HPDE6-E6E7 (cell line): Measurements from ENCODE around the gene SLC16A5.
"Not testable (repeated sequence)": the region's sequence is repeated elsewhere in the genome, so short reads cannot be mapped to it uniquely, and the experiment has no call there.

Source experiments
- DNase-seq: peaks from one replicate; pipeline ENCODE4 v3.0.0; 2011; ENCODE audit warnings: missing footprints; ENCODE audit errors: extremely low spot score

SLC16A5 gene

DNA sequence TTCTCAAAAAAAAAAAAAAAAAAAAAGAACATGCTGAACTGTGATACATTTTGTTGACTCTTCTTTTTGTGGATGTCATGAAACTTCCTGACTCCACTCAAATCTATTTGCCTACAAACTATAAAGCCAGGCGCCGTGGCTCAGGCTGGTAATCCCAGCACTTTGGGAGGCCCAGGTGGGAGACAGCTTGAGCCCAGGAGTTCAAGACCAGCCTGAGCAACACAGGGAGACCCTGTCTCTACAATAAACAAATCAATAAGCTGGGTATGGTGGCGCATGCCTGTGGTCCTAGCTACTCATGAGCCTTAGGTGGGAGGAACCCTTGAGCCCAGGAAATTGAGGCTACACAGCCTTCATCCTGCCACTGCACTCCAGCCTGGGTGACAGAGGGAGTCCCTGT, 45.2 kb downstream of the SLC16A5 start:
- no peak for DNase-seq

DNA sequence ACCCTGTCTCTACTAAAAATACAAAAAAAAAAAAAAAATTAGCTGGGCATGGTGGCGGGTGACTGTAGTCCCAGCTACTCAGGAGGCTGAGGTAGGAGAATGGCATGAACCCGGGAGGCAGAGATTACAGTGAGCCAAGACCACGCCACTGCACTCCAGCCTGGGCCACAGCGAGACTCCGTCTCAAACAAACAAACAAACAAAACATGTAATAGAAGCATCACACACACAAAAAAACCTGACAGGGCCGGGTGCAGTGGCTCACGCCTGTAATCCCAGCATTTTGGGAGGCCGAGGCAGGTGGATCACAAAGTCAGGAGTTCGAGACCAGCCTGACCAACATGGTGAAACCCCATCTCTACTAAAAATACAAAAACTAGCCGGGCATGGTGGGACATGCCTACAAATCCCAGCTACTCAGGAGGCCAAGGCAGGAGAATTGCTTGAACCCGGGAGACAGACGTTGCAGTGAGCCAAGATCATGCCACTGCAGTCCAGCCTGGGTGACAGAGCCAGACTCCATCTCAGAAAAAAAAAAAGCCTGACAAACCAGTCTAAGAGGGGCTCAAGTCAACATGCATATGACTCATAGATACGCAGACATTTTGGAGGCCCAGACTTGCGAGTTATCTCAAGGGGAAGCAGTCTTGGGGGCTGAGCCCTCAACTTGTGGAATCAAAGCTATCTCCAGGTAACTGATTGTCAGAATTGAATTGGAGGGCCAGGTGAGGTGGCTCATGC, 46.0 kb downstream of the SLC16A5 start:
- DNase-seq: not testable (repeated sequence)

DNA sequence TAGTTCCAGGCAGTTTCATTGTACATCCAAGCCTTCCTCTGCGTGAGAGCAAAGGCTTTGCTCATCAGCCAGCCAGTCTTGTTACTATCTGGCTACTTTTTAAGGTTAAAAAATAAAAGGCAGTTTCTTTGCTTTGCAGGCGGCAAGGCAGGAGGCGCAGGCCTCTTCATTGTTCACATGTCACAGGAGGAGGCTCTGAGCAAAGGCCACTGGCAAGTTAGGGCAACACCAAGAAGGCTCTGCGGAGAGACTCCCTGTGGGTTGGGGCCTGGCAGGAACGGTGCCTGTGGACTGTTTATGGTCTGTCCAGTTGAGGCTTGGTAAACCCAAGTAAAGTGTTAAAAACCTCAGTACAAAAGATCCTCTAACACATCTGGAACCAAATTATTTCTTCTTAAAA, 47.7 kb downstream of the SLC16A5 start:
- DNase-seq: no peak

DNA sequence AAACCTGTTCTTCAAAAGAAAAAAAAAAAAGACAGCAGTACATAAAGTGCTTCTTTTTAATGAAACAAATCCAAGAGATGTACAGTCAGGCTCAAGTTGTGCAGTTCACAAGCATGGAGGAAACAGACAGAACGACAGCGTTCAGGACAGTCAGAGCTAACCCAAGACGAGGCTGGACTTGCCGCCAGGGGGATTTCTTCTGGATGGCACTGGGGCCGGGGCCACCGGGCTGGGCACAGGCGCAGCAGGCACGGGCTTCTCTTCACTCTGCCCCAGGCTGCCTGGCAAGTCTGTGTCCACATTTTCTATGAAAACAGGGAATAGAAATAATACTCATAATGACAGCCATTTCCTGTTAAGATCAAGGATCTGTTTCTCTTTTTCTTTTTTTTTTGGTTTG, 48.2 kb downstream of the SLC16A5 start:
- no peak for DNase-seq

DNA sequence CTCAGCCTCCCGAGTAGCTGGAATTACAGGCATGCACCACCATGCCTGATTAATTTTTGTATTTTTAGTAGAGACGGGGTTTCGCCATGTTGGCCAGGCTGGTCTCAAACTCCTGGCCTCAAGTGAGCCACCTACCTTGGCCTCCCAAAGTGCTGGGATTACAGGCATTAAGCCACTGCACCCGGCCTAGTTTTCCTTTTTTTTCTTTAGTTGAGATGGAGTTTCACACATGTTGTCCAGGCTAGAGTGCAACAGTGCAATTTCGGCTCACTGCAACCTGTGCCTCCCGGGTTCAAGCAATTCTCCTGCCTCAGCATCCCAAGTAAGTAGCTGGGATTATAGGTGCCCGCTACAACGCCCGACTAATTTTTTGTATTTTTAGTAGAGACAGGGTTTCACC, 50.0 kb downstream of the SLC16A5 start:
- DNase-seq: not testable (repeated sequence)

DNA sequence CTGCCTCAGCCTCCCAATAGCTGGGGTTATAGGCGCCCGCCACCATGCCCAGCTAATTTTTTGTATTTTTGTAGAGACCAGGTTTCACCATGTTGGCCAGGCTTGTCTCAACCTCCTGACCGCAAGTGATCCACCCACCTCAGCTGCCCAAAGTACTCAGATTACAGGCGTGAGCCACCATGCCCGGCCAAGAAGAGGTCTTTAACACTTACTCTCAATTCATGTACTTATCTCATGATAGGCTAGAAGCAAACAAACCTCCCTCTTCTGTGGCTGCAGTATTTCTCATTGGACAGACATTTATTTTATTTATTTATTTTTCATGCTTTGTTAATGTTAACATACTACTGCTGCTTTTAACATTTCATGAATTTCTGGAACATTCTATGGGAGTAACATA, 50.8 kb downstream of the SLC16A5 start:
- no peak for DNase-seq

DNA sequence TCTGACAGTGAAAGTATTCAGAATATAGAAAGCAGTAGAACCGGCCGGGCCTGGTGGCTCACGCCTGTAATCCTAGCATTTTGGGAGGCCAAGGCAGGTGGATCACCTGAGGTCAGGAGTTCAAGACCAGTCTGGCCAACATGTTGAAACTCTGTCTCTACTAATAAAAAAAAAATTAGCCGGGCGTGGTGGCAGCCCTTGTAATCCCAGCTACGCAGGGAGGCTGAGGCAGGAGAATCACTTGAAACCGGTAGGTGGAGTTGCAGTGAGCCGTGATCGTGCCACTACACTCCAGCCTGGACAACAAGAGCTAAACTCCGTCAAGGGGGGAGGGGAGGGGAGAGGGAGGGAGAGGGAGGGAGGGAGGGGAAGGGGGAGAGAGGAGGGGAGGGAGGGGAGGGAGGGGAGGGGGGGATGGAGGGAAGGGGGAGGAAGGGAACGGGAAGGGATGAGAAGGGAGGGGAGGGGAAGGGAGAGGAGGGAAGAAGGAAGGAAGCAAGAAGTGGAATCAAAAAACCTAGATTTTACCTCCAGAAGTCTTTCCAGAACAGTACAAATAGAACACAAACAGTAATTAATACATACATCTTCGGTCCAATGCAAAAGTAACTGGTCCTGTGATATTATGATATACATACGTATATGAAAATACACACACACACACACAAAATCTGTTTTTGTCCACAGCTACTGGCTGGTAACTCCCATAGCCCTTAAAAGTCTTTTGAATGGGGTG, 54.6 kb downstream of the SLC16A5 start:
- no peak for DNase-seq

DNA sequence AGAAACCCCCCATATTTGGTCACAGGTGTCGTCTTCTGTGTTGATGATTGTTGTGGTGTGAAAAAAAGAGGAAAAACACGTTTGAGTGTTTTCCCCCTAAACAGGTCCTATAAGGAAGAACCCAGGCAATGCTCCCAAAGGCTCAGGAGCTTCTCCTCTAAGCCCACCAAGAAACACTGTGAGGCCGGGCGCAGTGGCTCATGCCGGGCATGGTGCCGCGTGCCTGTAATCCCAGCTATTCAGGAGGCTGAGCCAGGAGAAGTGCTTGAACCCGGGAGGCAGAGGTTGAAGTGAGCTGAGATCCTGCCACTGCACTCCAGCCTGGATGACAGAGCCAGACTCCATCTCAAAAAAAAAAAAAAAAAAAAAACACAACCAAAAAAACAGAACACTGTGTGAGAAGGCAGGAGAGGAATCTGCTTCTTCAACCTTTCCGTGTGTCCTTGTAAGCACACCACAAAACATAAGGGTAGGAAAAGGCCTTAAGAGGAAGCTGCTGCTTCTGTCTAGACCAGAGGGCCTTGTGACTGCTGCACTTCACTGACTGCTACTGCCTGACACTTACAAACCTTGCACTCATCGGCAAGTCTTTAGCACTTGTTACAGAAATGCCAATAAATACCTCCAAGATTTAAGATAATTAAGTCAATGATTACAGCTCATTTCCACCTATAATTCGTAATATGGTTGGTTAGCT, 57.2 kb downstream of the SLC16A5 start:
- DNase-seq: no peak

DNA sequence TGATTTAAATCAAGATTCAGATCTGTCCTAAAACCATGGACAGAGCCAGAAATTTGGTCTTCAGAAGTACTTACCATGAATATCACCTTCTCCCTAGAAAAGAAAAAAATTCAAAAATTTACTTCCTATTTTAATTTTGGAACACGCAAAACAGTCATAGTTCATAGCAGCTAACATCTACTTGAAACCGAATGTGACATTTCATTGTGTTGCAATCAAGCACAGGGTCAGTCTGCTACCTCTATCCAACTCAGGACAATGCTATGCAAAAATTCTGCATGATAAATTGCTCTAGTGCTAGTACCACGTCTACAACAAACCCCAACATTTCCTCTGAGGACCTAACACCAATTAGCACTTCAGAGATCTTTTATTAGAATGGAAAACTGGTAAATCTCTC, 58.8 kb downstream of the SLC16A5 start:
- no peak for DNase-seq

DNA sequence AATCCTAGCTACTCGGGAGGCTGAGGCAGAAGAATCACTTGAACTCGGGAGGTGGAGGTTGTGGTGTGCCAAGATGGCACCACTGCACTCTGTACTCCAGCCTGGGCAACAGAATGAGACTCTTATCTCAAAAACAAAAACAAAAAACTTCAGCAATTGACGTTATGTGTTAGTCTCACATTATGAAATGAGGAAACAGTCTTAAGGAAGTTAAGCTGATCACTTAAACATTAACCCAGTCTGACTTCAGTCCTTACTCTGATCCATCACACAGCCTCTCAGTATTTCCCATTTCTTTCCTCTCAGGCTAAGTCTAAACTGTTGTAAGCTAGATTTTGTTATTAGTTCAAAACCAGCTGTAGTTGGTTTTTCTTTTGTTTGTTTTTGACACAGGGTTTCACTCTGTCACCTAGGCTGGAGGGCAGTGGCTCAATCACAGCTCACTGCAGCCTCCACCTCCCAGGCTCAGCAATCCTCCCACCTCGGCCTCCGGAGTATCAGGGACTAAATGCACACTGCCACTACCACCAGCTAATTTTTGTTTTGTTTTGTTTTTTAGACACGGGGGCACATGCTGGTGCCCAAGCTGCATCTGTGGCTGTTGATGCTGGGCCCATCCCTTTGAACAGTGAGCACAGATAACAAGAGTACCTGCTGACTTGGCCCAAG, 60.3 kb downstream of the SLC16A5 start:
- no peak for DNase-seq

DNA sequence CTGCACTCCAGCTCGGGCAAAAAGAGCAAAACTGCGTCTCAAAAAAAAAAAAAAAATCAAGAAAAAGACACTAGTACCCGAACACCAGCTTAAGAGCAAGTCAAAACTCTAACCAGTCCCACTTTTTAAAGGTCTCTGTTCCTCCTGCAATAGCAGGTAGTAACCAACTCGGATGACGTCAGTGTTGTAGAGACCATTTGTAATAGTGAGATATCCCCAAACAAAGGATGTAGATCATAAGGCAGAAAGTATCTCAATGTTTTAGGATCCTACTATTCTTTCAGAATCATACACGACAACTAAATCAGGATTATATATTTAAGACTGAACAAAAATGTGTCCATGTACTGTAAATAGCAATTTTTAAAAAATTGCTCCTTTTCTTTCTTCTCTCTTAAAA, 64.2 kb downstream of the SLC16A5 start:
- DNase-seq: no peak

DNA sequence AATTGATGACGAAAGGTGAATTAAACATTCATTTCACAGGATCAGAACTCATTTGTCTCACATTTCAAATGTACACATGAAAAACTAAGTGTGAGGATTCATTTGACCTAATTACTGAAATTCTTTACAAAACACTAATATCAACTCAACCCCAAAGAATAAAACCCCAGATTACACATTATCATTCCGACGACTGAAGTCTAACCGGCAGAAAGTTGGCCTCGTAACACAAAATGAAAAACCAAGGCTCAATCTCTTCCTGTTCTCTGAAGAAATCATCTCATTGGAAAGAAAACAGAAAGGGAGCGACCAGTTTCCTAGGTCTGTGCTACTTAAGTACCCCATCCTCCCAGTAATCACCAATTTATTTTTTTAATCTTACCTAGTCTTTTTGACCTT, 64.8 kb downstream of the SLC16A5 start:
- DNase-seq: no peak

DNA sequence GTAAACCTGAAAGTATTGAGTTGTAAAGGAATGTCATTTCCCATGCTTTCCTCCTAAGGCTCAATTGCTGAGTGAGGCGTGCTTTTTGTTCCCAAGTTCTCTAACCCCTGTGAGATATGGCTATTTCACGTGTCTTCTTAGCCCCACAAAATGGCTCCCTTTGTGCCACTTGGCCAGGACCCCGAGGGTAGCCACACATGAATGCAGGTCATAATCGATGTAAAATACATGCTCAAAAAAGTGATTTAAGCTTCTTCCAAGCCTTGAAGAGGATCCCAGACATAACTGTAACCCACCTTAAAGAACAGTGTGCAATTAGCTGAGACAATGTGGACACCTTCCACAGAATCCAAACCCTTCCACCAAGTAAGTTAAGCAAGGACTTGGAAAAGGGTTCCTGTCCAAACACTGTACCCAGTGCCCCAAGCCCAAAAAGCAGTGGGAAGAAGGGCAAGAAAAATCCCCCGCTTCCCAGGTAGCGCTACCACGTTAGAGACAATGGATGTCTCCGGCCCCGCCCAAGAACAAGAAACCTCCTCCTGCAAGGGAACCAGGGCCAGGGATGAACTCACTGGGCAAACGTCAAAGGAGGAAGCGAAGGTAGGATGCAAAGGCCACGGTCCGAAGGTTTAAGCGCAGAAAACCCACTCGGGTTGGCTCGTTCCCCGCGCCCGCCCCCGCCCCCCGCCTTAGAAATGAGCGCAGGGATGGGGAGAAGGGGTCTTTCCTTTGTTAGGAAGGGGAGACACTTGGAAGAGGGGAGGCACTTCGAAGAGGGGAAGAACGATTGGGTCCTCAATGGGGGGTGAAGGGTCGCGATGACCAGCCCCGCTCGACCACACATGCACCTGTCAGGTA, 65.4 kb downstream of the SLC16A5 start:
- no peak for DNase-seq

DNA sequence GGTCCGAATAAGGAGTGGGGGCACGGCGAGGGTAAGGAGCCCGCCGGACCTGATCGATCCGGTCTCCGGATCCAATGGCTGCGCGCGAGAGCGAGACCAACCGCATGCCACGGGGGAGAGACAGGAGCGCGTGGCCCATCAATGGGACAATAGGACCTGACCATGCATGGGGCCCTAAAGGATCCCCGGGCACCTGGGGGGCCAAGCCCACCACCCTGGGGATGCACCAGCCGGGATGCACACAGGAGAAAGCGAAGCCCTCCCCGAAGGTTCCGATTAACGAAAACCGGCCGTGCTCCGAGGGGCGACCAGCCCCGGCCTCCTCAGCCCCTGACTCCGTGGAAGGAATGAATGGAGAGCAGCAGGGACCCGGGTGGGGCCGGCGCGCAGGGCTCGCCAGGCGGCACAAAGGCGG, 66.0 kb downstream of the SLC16A5 start:
- no peak for DNase-seq

DNA sequence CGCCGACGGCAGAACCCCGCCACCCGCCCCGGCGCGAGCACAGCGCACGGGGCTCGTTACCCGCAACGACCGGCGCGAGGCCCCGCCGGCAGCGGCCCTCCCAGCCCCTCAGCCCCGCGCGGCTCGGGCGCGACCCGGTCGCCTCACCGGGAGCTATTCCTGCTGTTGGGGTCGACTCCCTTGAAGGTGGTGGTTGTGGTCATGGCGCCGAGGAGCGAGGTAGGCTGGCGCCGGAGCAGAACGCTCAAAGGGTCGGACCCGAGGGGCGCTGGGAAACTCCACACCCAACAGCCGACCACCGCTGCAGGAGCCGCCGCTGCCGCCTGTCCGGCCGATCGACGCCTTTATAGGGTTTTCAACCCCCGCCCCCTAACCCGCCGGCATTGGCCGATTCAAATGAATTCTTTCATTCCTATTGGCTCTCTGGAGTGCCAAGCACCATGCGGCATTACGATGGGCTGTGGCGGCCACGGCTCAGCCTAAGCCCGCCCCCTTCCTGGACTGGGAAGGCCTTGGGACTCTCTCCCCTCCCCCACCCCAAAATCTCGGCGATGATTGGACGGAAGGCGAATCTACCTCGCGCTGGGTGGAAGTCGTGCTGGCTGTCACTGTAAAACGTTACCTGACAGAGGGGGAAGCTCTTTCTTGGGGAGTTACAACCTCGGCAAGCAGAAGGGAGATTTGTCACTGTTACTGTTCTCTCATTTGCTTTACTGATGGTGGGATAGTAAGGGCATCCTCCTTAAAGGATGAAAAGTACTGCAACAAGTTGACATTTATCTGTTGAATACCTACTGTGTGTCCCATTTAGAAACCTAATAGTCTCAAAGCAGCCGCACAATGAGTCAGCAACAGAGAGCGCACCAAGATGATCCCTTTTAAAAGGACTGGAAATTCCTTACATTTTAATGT, 66.7 kb downstream of the SLC16A5 start, which contains the start of gene JPT1:
Gene JPT1 (minus strand): TSS at position 318 of the 912 bp plus-strand sequence. CDS start 115 bp downstream, at position 203.
- peak; percentile 97 for DNase-seq

DNA sequence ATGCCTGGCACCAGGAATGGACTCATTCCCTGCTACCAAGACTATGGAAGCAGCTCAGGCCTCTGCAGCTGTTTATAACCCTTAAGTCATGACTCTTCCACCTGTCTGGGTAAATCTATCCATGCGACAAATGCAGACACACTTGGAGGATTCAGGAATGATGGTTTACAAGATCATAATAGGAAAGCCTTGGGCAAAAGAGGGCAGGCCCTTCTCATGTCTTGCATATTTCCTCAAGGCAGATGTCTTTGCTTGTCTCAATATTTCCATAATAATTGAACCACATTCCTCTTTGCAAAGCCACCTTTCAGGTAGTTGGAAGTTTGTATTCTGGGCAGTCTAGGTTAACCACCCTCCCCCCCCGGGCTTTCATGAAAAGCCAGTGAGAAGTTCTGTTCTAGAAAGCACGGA, 67.4 kb downstream of the SLC16A5 start:
- no peak for DNase-seq
